ENCODE data around the gene EGR2.

DNA sequence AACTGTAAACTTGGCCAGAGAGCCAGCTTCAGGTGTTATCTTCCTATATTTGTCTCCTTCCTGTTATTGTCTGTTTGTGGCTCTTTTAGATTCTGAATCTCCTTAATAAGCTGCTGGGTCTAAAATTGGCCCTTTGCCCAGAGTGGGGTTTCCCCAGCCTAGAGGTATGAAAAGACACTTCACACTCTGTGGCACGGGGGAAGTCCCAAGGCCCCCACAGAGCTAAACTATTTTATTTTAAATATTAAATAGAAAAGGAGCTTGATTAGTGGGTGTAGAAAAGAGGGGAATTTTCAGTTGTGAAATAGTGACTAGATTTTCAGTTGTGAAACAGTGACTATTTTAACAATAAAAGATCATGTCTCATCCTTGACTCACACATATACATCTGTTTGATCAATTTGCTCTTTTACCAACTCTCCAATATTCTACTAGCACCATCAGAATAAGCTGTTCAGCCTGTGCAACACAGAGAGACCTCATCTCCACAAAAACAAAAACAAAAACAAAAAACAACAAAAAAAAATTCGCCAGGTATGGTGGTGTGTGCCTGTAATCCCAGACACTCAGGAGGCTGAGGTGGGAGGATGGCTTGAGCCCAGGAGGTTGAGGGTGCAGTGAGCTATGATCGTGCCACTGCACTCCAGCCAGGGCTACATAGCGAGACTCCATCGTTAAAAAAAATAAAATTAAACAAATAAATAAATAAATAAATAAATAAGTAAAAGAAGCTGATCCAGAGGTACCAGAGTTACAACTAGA, 36.5 kb downstream of the EGR2 start:
- TF ChIP-seq, protein P1, sequence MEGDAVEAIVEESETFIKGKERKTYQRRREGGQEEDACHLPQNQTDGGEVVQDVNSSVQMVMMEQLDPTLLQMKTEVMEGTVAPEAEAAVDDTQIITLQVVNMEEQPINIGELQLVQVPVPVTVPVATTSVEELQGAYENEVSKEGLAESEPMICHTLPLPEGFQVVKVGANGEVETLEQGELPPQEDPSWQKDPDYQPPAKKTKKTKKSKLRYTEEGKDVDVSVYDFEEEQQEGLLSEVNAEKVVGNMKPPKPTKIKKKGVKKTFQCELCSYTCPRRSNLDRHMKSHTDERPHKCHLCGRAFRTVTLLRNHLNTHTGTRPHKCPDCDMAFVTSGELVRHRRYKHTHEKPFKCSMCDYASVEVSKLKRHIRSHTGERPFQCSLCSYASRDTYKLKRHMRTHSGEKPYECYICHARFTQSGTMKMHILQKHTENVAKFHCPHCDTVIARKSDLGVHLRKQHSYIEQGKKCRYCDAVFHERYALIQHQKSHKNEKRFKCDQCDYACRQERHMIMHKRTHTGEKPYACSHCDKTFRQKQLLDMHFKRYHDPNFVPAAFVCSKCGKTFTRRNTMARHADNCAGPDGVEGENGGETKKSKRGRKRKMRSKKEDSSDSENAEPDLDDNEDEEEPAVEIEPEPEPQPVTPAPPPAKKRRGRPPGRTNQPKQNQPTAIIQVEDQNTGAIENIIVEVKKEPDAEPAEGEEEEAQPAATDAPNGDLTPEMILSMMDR (IDR thresholded peaks at IDR 0.05), result no peak
- no peak for TF ChIP-seq POLR2A (IDR thresholded peaks at IDR 0.05)

Data from breast epithelium (tissue), 3 donors.